HEK293 (cell line): Measurements from ENCODE around the gene PAIP2.

ENCODE experiments used
- FEZF1 ChIP-seq: fragments of 450-650 bp; formaldehyde crosslinking; IDR thresholded peaks from 2 replicates; pipeline ENCODE4 v1.5.1; 2016; ENCODE audit warnings: missing biosample characterization, missing genetic modification characterization
- GLIS2 ChIP-seq: fragments of 450-650 bp; formaldehyde crosslinking; IDR thresholded peaks from 2 replicates; pipeline ENCODE4 v1.5.1; 2016; ENCODE audit warnings: missing biosample characterization, missing genetic modification characterization
- HOXD13 ChIP-seq: sonication (generic); formaldehyde crosslinking; IDR thresholded peaks from 2 replicates; pipeline ENCODE4 v1.8.0; 2022; ENCODE audit warnings: missing genetic modification reagents, borderline replicate concordance
- IKZF3 ChIP-seq: fragments of 450-650 bp; IDR thresholded peaks from 2 replicates; pipeline ENCODE4 v1.5.0; 2018; ENCODE audit warnings: missing biosample characterization, mild to moderate bottlenecking, missing genetic modification characterization, moderate library complexity
- KLF8 ChIP-seq: fragments of 450-650 bp; formaldehyde crosslinking; IDR thresholded peaks from 2 replicates; pipeline ENCODE4 v1.5.1; 2016; ENCODE audit warnings: missing biosample characterization, missing genetic modification characterization
- TCF7L2 ChIP-seq: IDR thresholded peaks from 2 replicates; pipeline ENCODE4 v1.6.1; 2011; ENCODE audit warnings: low read depth, mild to moderate bottlenecking, inconsistent platforms, low read length, moderate library complexity, borderline replicate concordance
- YY2 ChIP-seq: fragments of 450-650 bp; formaldehyde crosslinking; IDR thresholded peaks from 2 replicates; pipeline ENCODE4 v1.5.1; 2016; ENCODE audit warnings: missing biosample characterization, missing genetic modification characterization
- ZBTB21 ChIP-seq: fragments of 450-650 bp; formaldehyde crosslinking; IDR thresholded peaks from 2 replicates; pipeline ENCODE4 v1.5.1; 2017; ENCODE audit warnings: missing biosample characterization, missing genetic modification characterization
- ZNF146 ChIP-seq: fragments of 450-650 bp; formaldehyde crosslinking; IDR thresholded peaks from 2 replicates; pipeline ENCODE4 v1.5.1; 2016; ENCODE audit warnings: missing biosample characterization, missing genetic modification characterization
- ZNF174 ChIP-seq: fragments of 450-650 bp; formaldehyde crosslinking; IDR thresholded peaks from 2 replicates; pipeline ENCODE4 v1.5.0; 2017; ENCODE audit warnings: missing biosample characterization, mild to moderate bottlenecking, missing genetic modification characterization
- ZNF2 ChIP-seq: fragments of 450-650 bp; formaldehyde crosslinking; IDR thresholded peaks from 2 replicates; pipeline ENCODE4 v1.5.1; 2016; ENCODE audit warnings: missing biosample characterization, missing genetic modification characterization
- ZNF202 ChIP-seq: fragments of 450-650 bp; formaldehyde crosslinking; IDR thresholded peaks from 2 replicates; pipeline ENCODE4 v1.5.1; 2016; ENCODE audit warnings: missing biosample characterization, missing genetic modification characterization, borderline replicate concordance
- ZNF211 ChIP-seq: fragments of 450-650 bp; formaldehyde crosslinking; IDR thresholded peaks from 2 replicates; pipeline ENCODE4 v1.5.1; 2016; ENCODE audit warnings: low read depth, missing biosample characterization, missing genetic modification characterization
- ZNF239 ChIP-seq: fragments of 450-650 bp; formaldehyde crosslinking; IDR thresholded peaks from 2 replicates; pipeline ENCODE4 v1.5.1; 2016; ENCODE audit warnings: missing biosample characterization, missing genetic modification characterization
- ZNF274 ChIP-seq, 2 experiments: fragments of 200-500 bp in 1 of 2; fragments of 450-650 bp in 1 of 2; sonication (Bioruptor generic) in 1 of 2; formaldehyde crosslinking in 1 of 2; IDR thresholded peaks; 2 replicates each; pipeline versions ENCODE4 v1.5.1 to v1.6.1; 2014 to 2016; ENCODE audit warnings: borderline replicate concordance in 1 of 2, inconsistent platforms in 1 of 2, low read length in 1 of 2, missing biosample characterization in 1 of 2, missing genetic modification characterization in 1 of 2
- ZNF324 ChIP-seq: fragments of 450-650 bp; formaldehyde crosslinking; IDR thresholded peaks from 2 replicates; pipeline ENCODE4 v1.5.1; 2016; ENCODE audit warnings: missing biosample characterization, missing genetic modification characterization
- ZNF350 ChIP-seq: fragments of 450-650 bp; formaldehyde crosslinking; IDR thresholded peaks from 2 replicates; pipeline ENCODE4 v1.5.0; 2017; ENCODE audit warnings: missing biosample characterization, mild to moderate bottlenecking, missing genetic modification characterization
- ZNF416 ChIP-seq: fragments of 450-650 bp; formaldehyde crosslinking; IDR thresholded peaks from 2 replicates; pipeline ENCODE4 v1.5.1; 2016; ENCODE audit warnings: missing biosample characterization, missing genetic modification characterization
- ZNF501 ChIP-seq: fragments of 450-650 bp; formaldehyde crosslinking; IDR thresholded peaks from 2 replicates; pipeline ENCODE4 v1.5.1; 2016; ENCODE audit warnings: missing biosample characterization, missing genetic modification characterization
- ZNF548 ChIP-seq: fragments of 450-650 bp; formaldehyde crosslinking; IDR thresholded peaks from 2 replicates; pipeline ENCODE4 v1.5.1; 2016; ENCODE audit warnings: missing biosample characterization, missing genetic modification characterization
- ZNF600 ChIP-seq: fragments of 450-650 bp; formaldehyde crosslinking; IDR thresholded peaks from 2 replicates; pipeline ENCODE4 v1.5.1; 2016; ENCODE audit warnings: missing biosample characterization, missing genetic modification characterization
- ZNF621 ChIP-seq: fragments of 450-650 bp; formaldehyde crosslinking; IDR thresholded peaks from 2 replicates; pipeline ENCODE4 v1.5.1; 2017; ENCODE audit warnings: missing biosample characterization, missing genetic modification characterization
- ZNF658 ChIP-seq: fragments of 450-650 bp; formaldehyde crosslinking; IDR thresholded peaks from 2 replicates; pipeline ENCODE4; 2016; ENCODE audit warnings: missing biosample characterization, missing genetic modification characterization
- ZNF707 ChIP-seq: fragments of 450-650 bp; formaldehyde crosslinking; IDR thresholded peaks from 2 replicates; pipeline ENCODE4 v1.5.1; 2016; ENCODE audit warnings: missing biosample characterization, missing genetic modification characterization
- ZNF777 ChIP-seq: fragments of 450-650 bp; formaldehyde crosslinking; IDR thresholded peaks from 2 replicates; pipeline ENCODE4 v1.5.1; 2017; ENCODE audit warnings: missing biosample characterization, missing genetic modification characterization, borderline replicate concordance
- ZSCAN16 ChIP-seq: fragments of 450-650 bp; formaldehyde crosslinking; IDR thresholded peaks from 2 replicates; pipeline ENCODE4 v1.5.1; 2016; ENCODE audit warnings: missing biosample characterization, missing genetic modification characterization
- TF ChIP-seq, protein P1 (sequence below): fragments of 450-650 bp; formaldehyde crosslinking; IDR thresholded peaks from 2 replicates; pipeline ENCODE4 v1.5.1; 2016; ENCODE audit warnings: missing biosample characterization, missing genetic modification characterization
- TF ChIP-seq, protein P2 (sequence below): fragments of 450-650 bp; formaldehyde crosslinking; IDR thresholded peaks from 2 replicates; pipeline ENCODE4 v1.5.1; 2016; ENCODE audit warnings: missing biosample characterization, missing genetic modification characterization, borderline replicate concordance
- TF ChIP-seq, protein P3 (sequence below): fragments of 450-650 bp; formaldehyde crosslinking; IDR thresholded peaks from 2 replicates; pipeline ENCODE4 v1.5.1; 2016; ENCODE audit warnings: missing biosample characterization, missing genetic modification characterization
- TF ChIP-seq, protein P4 (sequence below): fragments of 450-650 bp; formaldehyde crosslinking; IDR thresholded peaks from 2 replicates; pipeline ENCODE4 v1.5.1; 2016; ENCODE audit warnings: missing biosample characterization, missing genetic modification characterization
- TF ChIP-seq, protein P5 (sequence below): fragments of 450-650 bp; formaldehyde crosslinking; IDR thresholded peaks from 2 replicates; pipeline ENCODE4 v1.5.1; 2016; ENCODE audit warnings: missing biosample characterization, missing genetic modification characterization

The PAIP2 gene

DNA sequence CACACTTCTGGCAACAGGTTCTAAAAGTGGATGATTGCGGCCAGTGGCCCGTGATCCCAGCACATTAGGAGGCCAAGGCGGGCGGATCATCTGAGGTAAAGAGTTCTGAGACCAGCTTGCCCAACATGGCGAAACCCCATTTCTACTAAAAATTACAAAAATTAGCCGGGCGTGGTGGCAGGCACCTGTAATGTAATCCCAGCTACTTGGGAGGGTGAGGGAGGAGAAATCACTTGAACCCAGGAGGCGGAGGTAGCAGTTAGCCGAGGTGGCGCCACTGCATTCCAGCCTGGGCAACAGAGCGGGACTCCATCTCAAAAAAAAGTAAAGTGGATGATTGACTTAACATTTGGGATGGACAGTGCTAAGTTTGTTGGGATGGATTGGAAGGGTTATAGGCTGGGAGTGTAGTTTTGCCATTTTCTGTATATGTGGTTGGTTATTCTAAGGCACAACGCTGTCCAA is 44.8 kb upstream of the PAIP2 start (continued):
- TF ChIP-seq, protein P1, sequence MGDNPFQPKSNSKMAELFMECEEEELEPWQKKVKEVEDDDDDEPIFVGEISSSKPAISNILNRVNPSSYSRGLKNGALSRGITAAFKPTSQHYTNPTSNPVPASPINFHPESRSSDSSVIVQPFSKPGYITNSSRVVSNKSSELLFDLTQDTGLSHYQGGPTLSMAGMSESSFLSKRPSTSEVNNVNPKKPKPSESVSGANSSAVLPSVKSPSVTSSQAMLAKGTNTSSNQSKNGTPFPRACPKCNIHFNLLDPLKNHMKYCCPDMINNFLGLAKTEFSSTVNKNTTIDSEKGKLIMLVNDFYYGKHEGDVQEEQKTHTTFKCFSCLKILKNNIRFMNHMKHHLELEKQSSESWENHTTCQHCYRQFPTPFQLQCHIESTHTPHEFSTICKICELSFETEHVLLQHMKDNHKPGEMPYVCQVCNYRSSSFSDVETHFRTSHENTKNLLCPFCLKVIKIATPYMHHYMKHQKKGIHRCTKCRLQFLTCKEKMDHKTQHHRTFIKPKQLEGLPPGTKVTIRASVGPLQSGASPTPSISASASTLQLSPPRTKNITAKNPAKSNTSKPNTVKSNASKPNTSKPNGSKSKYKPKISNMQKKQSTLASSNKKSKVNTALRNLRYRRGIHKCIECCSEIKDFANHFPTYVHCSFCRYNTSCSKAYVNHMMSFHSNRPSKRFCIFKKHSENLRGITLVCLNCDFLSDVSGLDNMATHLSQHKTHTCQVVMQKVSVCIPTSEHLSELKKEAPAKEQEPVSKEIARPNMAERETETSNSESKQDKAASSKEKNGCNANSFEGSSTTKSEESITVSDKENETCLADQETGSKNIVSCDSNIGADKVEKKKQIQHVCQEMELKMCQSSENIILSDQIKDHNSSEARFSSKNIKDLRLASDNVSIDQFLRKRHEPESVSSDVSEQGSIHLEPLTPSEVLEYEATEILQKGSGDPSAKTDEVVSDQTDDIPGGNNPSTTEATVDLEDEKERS (tag by site-specific recombination), result no peak
- TF ChIP-seq ZNF777 (tag by site-specific recombination) (no peak), ZBTB21 (tag by site-specific recombination) (no peak), ZNF658 (tag by site-specific recombination) (no peak), ZNF2 (tag by site-specific recombination) (peak; percentile 21; the same call in 1 of the 2 replicates), KLF8 (no peak), FEZF1 (tag by site-specific recombination) (no peak), ZNF350 (tag by site-specific recombination) (no peak), ZNF324 (tag by site-specific recombination) (no peak), ZNF707 (tag by site-specific recombination) (no peak), ZNF501 (tag by site-specific recombination) (0 out of 2 replicates have a peak, but pooled peaks have one; percentile 37), ZNF274 (IDR thresholded peaks at IDR 0.05; ENCODE audit: low read length) (no peak), ZNF274 (tag by site-specific recombination; IDR thresholded peaks at IDR 0.05; ENCODE audit: borderline replicate concordance) (no peak), ZNF600 (tag by site-specific recombination) (peak; percentile 99), ZNF548 (tag by site-specific recombination) (no peak), IKZF3 (tag by site-specific recombination) (no peak), GLIS2 (tag by site-specific recombination) (no peak), HOXD13 (no peak), TCF7L2 (no peak), ZNF621 (tag by site-specific recombination) (no peak), ZSCAN16 (tag by site-specific recombination) (no peak), ZNF174 (tag by site-specific recombination) (no peak), ZNF202 (tag by site-specific recombination) (no peak), ZNF146 (no peak), ZNF239 (tag by site-specific recombination) (no peak), YY2 (no peak), ZNF211 (tag by site-specific recombination) (no peak), ZNF416 (tag by site-specific recombination) (no peak)
- TF ChIP-seq, protein P2, sequence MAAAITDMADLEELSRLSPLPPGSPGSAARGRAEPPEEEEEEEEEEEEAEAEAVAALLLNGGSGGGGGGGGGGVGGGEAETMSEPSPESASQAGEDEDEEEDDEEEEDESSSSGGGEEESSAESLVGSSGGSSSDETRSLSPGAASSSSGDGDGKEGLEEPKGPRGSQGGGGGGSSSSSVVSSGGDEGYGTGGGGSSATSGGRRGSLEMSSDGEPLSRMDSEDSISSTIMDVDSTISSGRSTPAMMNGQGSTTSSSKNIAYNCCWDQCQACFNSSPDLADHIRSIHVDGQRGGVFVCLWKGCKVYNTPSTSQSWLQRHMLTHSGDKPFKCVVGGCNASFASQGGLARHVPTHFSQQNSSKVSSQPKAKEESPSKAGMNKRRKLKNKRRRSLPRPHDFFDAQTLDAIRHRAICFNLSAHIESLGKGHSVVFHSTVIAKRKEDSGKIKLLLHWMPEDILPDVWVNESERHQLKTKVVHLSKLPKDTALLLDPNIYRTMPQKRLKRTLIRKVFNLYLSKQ (tag by site-specific recombination), result no peak
- TF ChIP-seq, protein P3, sequence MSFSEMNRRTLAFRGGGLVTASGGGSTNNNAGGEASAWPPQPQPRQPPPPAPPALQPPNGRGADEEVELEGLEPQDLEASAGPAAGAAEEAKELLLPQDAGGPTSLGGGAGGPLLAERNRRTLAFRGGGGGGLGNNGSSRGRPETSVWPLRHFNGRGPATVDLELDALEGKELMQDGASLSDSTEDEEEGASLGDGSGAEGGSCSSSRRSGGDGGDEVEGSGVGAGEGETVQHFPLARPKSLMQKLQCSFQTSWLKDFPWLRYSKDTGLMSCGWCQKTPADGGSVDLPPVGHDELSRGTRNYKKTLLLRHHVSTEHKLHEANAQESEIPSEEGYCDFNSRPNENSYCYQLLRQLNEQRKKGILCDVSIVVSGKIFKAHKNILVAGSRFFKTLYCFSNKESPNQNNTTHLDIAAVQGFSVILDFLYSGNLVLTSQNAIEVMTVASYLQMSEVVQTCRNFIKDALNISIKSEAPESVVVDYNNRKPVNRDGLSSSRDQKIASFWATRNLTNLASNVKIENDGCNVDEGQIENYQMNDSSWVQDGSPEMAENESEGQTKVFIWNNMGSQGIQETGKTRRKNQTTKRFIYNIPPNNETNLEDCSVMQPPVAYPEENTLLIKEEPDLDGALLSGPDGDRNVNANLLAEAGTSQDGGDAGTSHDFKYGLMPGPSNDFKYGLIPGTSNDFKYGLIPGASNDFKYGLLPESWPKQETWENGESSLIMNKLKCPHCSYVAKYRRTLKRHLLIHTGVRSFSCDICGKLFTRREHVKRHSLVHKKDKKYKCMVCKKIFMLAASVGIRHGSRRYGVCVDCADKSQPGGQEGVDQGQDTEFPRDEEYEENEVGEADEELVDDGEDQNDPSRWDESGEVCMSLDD (tag by site-specific recombination), result no peak
- TF ChIP-seq, protein P4, sequence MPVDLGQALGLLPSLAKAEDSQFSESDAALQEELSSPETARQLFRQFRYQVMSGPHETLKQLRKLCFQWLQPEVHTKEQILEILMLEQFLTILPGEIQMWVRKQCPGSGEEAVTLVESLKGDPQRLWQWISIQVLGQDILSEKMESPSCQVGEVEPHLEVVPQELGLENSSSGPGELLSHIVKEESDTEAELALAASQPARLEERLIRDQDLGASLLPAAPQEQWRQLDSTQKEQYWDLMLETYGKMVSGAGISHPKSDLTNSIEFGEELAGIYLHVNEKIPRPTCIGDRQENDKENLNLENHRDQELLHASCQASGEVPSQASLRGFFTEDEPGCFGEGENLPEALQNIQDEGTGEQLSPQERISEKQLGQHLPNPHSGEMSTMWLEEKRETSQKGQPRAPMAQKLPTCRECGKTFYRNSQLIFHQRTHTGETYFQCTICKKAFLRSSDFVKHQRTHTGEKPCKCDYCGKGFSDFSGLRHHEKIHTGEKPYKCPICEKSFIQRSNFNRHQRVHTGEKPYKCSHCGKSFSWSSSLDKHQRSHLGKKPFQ, result no peak
- TF ChIP-seq, protein P5, sequence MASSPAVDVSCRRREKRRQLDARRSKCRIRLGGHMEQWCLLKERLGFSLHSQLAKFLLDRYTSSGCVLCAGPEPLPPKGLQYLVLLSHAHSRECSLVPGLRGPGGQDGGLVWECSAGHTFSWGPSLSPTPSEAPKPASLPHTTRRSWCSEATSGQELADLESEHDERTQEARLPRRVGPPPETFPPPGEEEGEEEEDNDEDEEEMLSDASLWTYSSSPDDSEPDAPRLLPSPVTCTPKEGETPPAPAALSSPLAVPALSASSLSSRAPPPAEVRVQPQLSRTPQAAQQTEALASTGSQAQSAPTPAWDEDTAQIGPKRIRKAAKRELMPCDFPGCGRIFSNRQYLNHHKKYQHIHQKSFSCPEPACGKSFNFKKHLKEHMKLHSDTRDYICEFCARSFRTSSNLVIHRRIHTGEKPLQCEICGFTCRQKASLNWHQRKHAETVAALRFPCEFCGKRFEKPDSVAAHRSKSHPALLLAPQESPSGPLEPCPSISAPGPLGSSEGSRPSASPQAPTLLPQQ (tag by site-specific recombination), result no peak
